ENCODE data around the gene TMED1. TPM values are rescaled to one million over a fixed set of nuclear protein-coding genes. Genes with fewer than 3 reads are reported as not detected.
"Not testable (repeated sequence)": the region's sequence is repeated elsewhere in the genome, so short reads cannot be mapped to it uniquely, and the experiment has no call there.

TMED1 gene
- total RNA-seq, 1 donor from 2014 or later = 27.0 TPM

DNA sequence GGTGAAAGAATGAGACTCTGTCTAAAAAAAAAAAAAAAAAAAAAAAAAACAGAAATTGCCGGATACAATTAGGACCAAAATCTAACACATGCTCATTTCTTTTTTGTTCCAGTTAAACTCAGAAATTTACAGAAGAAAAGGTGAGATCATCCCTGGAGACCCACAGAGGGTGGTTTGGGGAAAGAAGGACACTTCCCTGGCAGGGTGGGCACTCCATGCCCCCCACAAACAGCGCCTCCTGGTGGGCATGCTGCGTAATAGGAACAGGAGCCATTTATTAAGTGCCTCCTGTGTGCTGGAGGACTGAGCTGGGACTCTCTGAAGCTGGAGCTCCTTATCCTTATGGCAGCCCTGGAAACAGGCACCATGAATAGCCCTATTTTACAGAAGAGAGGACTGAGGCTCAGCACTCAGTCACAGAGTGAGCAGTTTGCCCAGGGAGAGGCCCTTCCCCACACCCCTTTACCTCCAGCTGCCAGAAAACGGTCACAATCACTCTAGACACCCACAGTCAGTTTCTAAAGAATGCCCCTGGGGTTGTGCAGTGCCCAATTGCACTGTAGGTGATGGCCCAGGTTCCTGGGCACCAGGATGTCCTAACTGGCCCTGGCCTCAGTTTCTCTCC, 22.3 kb upstream of the TMED1 start:
- H3K9ac ChIP-seq = no peak overlapping the region
- H2AFZ ChIP-seq (replicated peaks) = peak overlapping the region; percentile 18
- peaks cover 9% of the 10 kb centered on the region for H3K27me3 Mint-ChIP-seq (ENCODE audit: insufficient read depth, low read depth)
- no peaks in the 10 kb centered on the region for H4K20me1 ChIP-seq (ENCODE audit: low read depth)
- peaks cover 2% of the 10 kb centered on the region for H3K9me3 Mint-ChIP-seq
- H3K4me2 ChIP-seq = no peak overlapping the region
- no peaks in the 10 kb centered on the region for H3K4me1 ChIP-seq
- peak overlapping the region; percentile 88 for H3K27ac Mint-ChIP-seq
- H3K36me3 ChIP-seq = no peaks in the 10 kb centered on the region
- TF ChIP-seq, protein P1, sequence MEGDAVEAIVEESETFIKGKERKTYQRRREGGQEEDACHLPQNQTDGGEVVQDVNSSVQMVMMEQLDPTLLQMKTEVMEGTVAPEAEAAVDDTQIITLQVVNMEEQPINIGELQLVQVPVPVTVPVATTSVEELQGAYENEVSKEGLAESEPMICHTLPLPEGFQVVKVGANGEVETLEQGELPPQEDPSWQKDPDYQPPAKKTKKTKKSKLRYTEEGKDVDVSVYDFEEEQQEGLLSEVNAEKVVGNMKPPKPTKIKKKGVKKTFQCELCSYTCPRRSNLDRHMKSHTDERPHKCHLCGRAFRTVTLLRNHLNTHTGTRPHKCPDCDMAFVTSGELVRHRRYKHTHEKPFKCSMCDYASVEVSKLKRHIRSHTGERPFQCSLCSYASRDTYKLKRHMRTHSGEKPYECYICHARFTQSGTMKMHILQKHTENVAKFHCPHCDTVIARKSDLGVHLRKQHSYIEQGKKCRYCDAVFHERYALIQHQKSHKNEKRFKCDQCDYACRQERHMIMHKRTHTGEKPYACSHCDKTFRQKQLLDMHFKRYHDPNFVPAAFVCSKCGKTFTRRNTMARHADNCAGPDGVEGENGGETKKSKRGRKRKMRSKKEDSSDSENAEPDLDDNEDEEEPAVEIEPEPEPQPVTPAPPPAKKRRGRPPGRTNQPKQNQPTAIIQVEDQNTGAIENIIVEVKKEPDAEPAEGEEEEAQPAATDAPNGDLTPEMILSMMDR (IDR thresholded peaks at IDR 0.05) = peak; percentile 87
- TF ChIP-seq EZH2phosphoT487 (IDR thresholded peaks at IDR 0.05) = no peak
- no peak for TF ChIP-seq EZH2 (IDR thresholded peaks at IDR 0.05)
- no peaks in the 10 kb centered on the region for H3K9me3 ChIP-seq (ENCODE audit: low read depth)
- no peak overlapping the region for H3K27ac ChIP-seq
- peak; percentile 72 for DNase-seq (ENCODE audit: low spot score)
- no peak overlapping the region for H3K4me3 ChIP-seq
- H3K4me1 Mint-ChIP-seq = peaks cover 8% of the 10 kb centered on the region
- H3F3A ChIP-seq (ENCODE audit: low read depth) = no peaks in the 10 kb centered on the region
- H3K4me3 Mint-ChIP-seq = peak overlapping the region; percentile 19
- H3K36me3 Mint-ChIP-seq = no peaks in the 10 kb centered on the region
- no peaks in the 10 kb centered on the region for H3K27me3 ChIP-seq
- no peaks in the 10 kb centered on the region for H3K79me2 ChIP-seq (ENCODE audit: low read depth)

DNA sequence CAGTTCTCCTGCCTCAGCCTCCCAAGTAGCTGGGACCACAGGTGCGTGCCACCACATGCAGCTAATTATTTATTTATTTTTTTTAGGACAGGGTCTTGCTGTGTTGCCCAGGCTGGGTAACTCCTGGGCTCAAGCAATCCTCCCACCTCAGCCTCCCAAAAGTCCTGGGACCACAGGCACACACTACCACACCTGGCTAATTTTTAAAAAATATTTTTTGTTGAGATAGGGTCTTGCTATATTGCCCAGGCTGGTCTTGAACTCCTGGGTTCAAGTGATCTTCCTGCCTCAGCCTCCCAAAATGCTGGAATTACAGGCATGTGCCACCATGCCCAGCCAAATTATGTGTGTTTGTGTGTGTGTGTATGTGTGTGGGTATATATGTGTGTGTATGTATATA, 20.9 kb upstream of the TMED1 start:
- H3K27ac Mint-ChIP-seq; H3K27ac ChIP-seq; H3K79me2 ChIP-seq (ENCODE audit: low read depth); H4K20me1 ChIP-seq (ENCODE audit: low read depth); DNase-seq (ENCODE audit: low spot score); H3K9me3 Mint-ChIP-seq; H3K9ac ChIP-seq; H3K36me3 Mint-ChIP-seq; H3K4me3 Mint-ChIP-seq; H3K4me2 ChIP-seq; H3K36me3 ChIP-seq; H2AFZ ChIP-seq (replicated peaks); H3K9me3 ChIP-seq (ENCODE audit: low read depth); H3K27me3 Mint-ChIP-seq (ENCODE audit: insufficient read depth, low read depth); H3K4me1 Mint-ChIP-seq; H3F3A ChIP-seq (ENCODE audit: low read depth); H3K27me3 ChIP-seq; H3K4me3 ChIP-seq; H3K4me1 ChIP-seq: not testable (repeated sequence)

DNA sequence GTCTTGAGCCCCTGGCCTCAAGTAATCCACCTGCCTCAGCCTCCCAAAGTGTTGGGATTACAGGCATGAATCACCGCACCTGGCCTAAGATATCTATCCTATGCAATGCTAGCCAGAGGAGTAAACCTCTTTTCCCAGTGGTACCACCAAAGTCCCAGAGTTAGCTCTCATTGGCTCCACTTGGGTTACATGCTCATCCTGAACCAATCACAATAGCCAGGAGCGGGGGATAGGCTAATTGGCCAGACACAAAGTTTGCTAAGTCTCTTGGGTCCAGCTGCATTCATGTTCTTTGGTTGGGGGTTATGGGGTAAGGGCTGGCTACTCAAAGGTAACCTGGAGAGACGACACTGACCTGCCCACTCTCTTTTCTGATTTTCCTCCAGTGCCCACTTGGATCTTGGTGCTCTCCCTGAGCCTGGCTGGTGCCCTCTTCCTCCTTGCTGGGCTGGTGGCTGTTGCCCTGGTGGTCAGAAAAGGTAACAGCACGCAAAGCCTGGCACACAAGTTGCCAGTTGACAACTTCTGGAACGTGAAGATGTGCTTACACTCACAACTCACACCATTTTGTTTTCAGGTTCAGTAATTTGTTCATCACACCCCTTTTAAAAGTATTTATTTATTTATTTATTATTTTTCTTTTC, 20.0 kb upstream of the TMED1 start:
- no peaks in the 10 kb centered on the region for H3K4me1 Mint-ChIP-seq
- TF ChIP-seq EZH2 (IDR thresholded peaks at IDR 0.05) = no peak
- TF ChIP-seq, protein P1 (IDR thresholded peaks at IDR 0.05) = peak; percentile 58
- TF ChIP-seq EZH2phosphoT487 (IDR thresholded peaks at IDR 0.05) = no peak
- no peak overlapping the region for H3K4me2 ChIP-seq
- H2AFZ ChIP-seq (replicated peaks) = no peak overlapping the region
- no peaks in the 10 kb centered on the region for H3K27me3 ChIP-seq
- no peak overlapping the region for H3K4me3 Mint-ChIP-seq
- H3K4me1 ChIP-seq = no peaks in the 10 kb centered on the region
- peaks cover 6% of the 10 kb centered on the region for H3K27me3 Mint-ChIP-seq (ENCODE audit: insufficient read depth, low read depth)
- H3K4me3 ChIP-seq = no peak overlapping the region
- peak; percentile 44 for DNase-seq (ENCODE audit: low spot score)
- H4K20me1 ChIP-seq (ENCODE audit: low read depth) = no peaks in the 10 kb centered on the region
- H3K9me3 ChIP-seq (ENCODE audit: low read depth) = no peaks in the 10 kb centered on the region
- peaks cover under 1% of the 10 kb centered on the region for H3K9me3 Mint-ChIP-seq
- H3K36me3 ChIP-seq = no peaks in the 10 kb centered on the region
- no peaks in the 10 kb centered on the region for H3K36me3 Mint-ChIP-seq
- no peak overlapping the region for H3K9ac ChIP-seq
- H3K27ac Mint-ChIP-seq = peak overlapping the region; percentile 72
- H3K27ac ChIP-seq = no peak overlapping the region
- H3F3A ChIP-seq (ENCODE audit: low read depth) = no peaks in the 10 kb centered on the region
- no peaks in the 10 kb centered on the region for H3K79me2 ChIP-seq (ENCODE audit: low read depth)
